ENCODE measurements around the gene DIAPH1.
A peak's percentile ranks its signal among the peaks of the same experiment; 100 is the strongest.

The DIAPH1 gene

GRCh38 chr5:141517312-141517711, 101.5 kb downstream of the DIAPH1 start:
- DNase-seq = no peak

GRCh38 chr5:141516672-141517025, 102.2 kb downstream of the DIAPH1 start:
- no peak for DNase-seq

- no peak for DNase-seq
Observed at GRCh38 chr5:141515946-141516671, 102.7 kb downstream of the DIAPH1 start.

- DNase-seq = no peak
Observed at GRCh38 chr5:141515141-141515540, 103.7 kb downstream of the DIAPH1 start.

- DNase-seq = no peak
Observed at GRCh38 chr5:141514330-141515133, 104.3 kb downstream of the DIAPH1 start.

GRCh38 chr5:141513627-141514329, 105.0 kb downstream of the DIAPH1 start:
- DNase-seq = peak; percentile 91

GRCh38 chr5:141512911-141513626, 105.7 kb downstream of the DIAPH1 start:
- DNase-seq = peak; percentile 59

GRCh38 chr5:141512390-141512910, 106.3 kb downstream of the DIAPH1 start:
- DNase-seq = peak; percentile 86

- DNase-seq = peak; percentile 46
Observed at GRCh38 chr5:141511771-141512325, 107.0 kb downstream of the DIAPH1 start.

GRCh38 chr5:141510850-141511601, 107.8 kb downstream of the DIAPH1 start:
- DNase-seq = no peak

- DNase-seq = no peak
Observed at GRCh38 chr5:141510160-141510559, 108.6 kb downstream of the DIAPH1 start.

GRCh38 chr5:141508798-141509611, 109.8 kb downstream of the DIAPH1 start:
- DNase-seq = no peak

- DNase-seq = no peak
Observed at GRCh38 chr5:141508440-141508797, 110.4 kb downstream of the DIAPH1 start.

- DNase-seq = no peak
Observed at GRCh38 chr5:141507387-141508091, 111.3 kb downstream of the DIAPH1 start.

GRCh38 chr5:141506381-141507155, 112.2 kb downstream of the DIAPH1 start:
- no peak for DNase-seq

- no peak for DNase-seq
Observed at GRCh38 chr5:141504216-141504615, 114.6 kb downstream of the DIAPH1 start.

GRCh38 chr5:141503681-141504080, 115.1 kb downstream of the DIAPH1 start:
- no peak for DNase-seq

- DNase-seq = no peak
Observed at GRCh38 chr5:141501761-141502160, 117.0 kb downstream of the DIAPH1 start.

- DNase-seq = no peak
Observed at GRCh38 chr5:141496038-141496437, 122.8 kb downstream of the DIAPH1 start.

Measured in hematopoietic multipotent progenitor cell treated with erythropoietin and hydrocortisone succinate and interleukin-3 and kit ligand, for 4 days (in vitro differentiated cells).